NCI-H510A treated with DMSO at 0.1 percent for 48 hours (cell line): ENCODE measurements around the gene PTGES3.
"Not testable (repeated sequence)": the region's sequence is repeated elsewhere in the genome, so short reads cannot be mapped to it uniquely, and the experiment has no call there.

Source experiments
- DNase-seq: peaks from one replicate; lab custom pipeline; 2025; lab: John Stamatoyannopoulos, UW

The PTGES3 gene

GRCh38 chr12:56657416-56658379 lies 30.4 kb downstream of the PTGES3 start:
- no peak for DNase-seq

GRCh38 chr12:56653781-56654180 lies 34.3 kb downstream of the PTGES3 start:
- DNase-seq = not testable (repeated sequence)

GRCh38 chr12:56648023-56648422 lies 40.1 kb downstream of the PTGES3 start:
- not testable (repeated sequence) for DNase-seq

GRCh38 chr12:56645717-56646446 lies 42.2 kb downstream of the PTGES3 start, which contains the start of gene ATP5F1B:
Gene ATP5F1B (minus strand): TSS chr12:56645984. CDS start chr12:56645963, 21 bp downstream.
- DNase-seq = peak; percentile 99

- DNase-seq = no peak
These were observed 42.8 kb downstream of the PTGES3 start for GRCh38 chr12:56645201-56645716.

GRCh38 chr12:56644654-56645053 lies 43.4 kb downstream of the PTGES3 start:
- DNase-seq = peak; percentile 4

- no peak for DNase-seq
These were observed 46.9 kb downstream of the PTGES3 start for GRCh38 chr12:56641219-56641618.

GRCh38 chr12:56637621-56638020 lies 50.5 kb downstream of the PTGES3 start:
- DNase-seq = no peak

- peak; percentile 97 for DNase-seq
These were observed 51.2 kb downstream of the PTGES3 start for GRCh38 chr12:56636675-56637540.

GRCh38 chr12:56635806-56636674 lies 52.0 kb downstream of the PTGES3 start:
- DNase-seq = peak; percentile 76

GRCh38 chr12:56634837-56635791 lies 53.0 kb downstream of the PTGES3 start:
- DNase-seq = peak; percentile 81

- DNase-seq = peak; percentile 69
These were observed 53.7 kb downstream of the PTGES3 start for GRCh38 chr12:56634242-56634836.

- DNase-seq = no peak
These were observed 54.4 kb downstream of the PTGES3 start for GRCh38 chr12:56633468-56634241.

- DNase-seq = no peak
These were observed 55.2 kb downstream of the PTGES3 start for GRCh38 chr12:56632701-56633467.

- DNase-seq = peak; percentile 41
These were observed 56.0 kb downstream of the PTGES3 start for GRCh38 chr12:56631790-56632700.

GRCh38 chr12:56630180-56630632 lies 57.9 kb downstream of the PTGES3 start, which contains the start of gene BAZ2A:
Gene BAZ2A (minus strand): TSS chr12:56630326. CDS start chr12:56617530, 12,796 bp downstream.
- DNase-seq = peak; percentile 78
